HG03108 (cell line): Measurements from ENCODE around the gene AGAP3.

Experiments
- ATAC-seq: cut with Tn5 transposase; IDR thresholded peaks from one replicate; pipeline ENCODE4 v1.9.1; 2021; ENCODE audit warnings: moderate library complexity; ENCODE audit not compliant: unreplicated experiment

Gene AGAP3

DNA sequence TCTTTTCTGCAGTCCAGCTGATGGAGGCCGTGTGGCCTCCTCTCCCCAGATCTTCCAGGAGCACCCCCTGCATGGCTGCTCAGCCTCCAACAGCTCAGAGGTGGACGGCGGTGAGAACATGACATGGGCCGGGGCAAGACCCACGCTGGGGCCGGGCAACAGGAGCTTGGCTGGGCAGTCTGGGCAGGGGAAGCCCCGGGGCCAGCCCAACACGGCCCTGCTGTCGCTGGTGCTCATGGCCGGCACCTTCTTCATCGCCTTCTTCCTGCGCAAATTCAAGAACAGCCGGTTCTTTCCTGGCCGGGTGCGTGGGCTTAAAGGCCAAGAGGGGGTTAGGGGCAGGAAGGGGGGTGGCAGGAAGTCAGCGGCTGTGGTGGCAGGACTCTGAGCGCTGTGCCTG lies 12.3 kb upstream of the AGAP3 start:
- ATAC-seq = no peak

DNA sequence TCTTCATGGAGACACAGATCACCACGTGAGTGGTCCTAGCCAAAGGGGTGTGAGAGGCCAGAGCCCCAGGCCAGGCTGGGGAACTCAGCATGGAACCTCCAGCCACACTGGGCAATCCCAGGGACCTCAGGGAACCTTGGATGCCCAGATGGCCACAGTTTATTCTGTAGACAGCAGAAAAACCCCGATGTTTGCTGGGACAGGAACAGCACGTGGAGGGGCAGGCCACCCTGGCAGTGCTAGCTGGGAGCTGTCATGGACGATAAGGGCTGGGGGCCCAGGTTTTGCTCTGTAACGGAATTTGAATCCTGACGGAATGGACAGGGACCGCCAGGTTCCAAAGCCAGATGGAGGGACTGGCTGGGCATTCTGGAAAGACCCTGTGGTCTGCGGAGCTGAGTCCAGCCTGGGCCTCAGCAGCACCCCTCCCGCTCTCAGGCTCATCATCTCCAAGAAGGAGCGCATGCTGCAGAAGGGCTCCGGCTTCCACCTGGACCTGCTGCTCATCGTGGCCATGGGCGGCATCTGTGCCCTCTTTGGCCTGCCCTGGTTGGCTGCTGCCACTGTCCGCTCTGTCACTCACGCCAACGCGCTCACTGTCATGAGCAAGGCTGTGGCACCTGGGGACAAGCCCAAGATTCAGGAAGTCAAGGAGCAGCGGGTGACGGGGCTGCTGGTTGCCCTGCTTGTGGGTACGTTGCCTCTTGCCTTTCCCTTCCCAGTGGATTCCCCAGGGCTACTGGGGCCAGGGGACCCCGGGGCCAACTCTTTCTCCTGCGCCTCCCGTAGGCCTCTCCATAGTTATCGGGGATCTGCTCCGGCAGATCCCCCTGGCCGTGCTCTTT lies 11.2 kb upstream of the AGAP3 start:
- no peak for ATAC-seq

DNA sequence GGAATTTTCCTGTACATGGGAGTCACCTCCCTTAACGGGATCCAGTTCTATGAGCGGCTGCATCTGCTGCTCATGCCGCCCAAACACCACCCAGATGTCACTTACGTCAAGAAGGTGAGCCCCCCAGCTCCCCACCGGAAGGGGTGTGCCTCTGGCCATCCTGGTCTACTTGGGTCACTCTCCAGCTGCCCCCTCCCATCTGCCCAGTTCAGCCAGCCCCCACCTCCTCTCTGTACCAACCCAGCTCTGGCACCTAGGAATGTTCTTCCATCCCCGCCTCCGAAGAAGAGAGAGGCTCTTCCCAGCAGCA lies 10.7 kb upstream of the AGAP3 start:
- no peak for ATAC-seq

DNA sequence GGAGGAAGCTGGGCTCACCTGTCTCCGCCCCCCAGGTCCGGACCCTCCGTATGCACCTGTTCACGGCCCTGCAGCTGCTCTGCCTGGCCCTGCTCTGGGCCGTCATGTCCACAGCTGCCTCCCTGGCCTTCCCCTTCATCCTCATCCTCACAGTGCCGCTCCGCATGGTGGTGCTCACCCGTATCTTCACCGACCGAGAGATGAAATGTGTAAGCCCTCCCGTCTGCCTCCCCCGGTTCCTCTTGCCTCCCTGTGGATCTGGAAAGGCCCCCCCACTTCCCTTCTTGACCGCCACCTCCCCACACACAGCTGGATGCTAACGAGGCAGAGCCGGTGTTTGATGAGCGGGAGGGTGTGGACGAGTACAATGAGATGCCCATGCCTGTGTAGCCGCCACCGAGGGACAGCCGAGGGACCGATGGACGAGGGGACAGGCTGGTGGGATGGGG lies 10.3 kb upstream of the AGAP3 start:
- no peak for ATAC-seq

DNA sequence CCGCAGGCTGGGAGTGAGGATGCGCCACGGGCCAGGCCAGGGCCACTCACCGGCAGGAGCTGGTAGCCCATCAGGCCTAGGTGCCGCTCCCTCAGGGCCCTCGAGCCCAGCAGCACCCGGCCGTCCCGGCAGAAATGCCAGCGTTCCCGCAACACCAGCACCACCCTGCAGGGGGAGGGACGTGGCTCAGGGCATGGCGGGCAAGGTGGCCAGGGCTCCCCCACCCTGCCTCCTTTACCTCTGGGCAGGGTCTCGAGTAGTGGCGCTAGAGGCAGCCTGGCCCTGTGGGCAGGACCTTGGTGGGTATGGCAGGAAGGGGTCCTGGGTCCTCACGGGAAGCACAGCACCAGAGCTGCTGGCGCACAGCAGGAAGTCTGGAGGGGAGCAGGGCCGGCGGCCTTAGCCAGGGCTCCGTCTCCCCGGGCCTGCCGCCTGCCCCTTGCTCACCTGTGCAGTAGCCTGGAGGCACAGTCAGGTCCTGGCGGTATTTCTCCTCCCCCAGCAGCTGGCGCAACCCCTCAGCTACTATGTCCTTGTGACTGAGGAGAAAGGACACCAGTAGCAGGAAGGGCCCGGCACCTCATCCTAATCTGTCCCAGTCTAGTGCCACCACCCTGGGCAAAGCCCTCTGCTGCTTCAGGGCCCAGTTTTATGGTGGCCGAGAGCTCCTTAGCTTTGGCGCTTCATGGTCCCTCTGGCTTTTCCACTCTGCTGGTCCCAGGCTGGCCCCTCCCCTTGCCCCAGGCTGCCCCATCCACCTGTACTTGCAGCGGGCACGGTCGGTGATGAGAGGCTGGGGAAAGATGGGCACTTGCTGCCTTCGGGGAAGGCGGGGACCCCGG lies 9.2 kb upstream of the AGAP3 start:
- no peak for ATAC-seq

DNA sequence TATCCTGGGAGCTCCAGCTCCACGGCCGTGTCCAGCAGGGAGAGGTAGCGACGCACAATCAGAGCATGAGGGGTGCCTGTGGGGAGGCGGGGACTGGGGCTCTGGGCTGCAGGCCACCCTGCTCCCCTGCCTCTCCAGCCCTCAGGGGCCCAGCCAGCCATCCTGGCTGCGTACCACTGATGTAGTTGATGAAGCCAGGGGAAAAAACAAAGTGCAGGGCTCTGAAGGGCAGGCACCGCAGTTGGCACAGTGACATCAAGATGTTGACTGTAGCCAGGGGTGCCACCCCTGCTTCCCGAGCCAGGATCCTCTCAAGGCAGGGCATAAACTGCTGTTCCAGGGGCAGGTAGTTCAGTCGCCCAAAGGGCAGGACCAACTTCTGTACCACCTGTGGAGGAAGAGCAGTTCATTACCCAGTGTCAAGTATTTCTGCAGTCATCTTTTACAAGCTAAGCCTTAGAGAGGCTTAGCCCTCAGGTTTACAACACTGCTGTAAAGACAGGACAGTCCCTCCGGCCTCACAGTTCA lies 8.5 kb upstream of the AGAP3 start:
- ATAC-seq = no peak

DNA sequence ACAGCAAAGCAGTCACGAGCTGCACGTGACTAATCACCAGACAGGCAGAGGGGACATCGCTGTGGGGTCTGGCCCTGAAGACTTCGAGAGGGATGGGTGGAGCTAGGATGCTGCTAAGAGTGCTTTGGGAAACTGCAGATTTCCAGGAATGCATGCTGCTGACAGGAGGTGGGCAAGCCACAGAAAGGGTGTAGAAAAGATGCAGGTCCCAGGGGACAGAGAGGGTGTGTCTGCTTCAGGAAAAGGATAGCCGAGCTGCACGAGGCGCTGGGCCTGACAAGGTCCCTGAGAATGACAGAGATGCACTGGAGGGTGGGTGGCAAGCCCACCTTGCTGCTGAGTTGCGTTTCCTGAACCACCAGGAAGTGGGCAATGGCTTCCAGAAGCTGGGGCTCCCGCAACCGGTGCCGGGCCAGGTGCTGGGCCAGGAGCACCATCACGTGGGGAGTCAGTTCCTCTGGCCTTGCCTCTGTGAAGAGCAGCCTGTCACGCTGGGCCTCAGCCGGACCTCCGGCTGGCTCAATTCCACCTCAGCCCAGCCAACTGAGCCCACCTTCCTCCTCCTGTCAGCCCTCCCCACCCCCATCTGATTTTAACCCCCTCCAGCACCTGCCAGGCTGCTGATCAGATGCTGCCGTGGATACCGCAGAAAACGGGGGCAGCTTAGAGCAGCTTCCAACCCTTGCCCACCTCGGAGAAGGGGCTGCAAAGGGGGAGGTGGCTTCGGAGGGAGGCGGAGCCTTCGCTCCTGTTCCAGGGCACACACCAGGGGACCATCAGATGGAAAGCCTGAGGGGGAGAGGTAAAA lies 7.8 kb upstream of the AGAP3 start:
- ATAC-seq = no peak

DNA sequence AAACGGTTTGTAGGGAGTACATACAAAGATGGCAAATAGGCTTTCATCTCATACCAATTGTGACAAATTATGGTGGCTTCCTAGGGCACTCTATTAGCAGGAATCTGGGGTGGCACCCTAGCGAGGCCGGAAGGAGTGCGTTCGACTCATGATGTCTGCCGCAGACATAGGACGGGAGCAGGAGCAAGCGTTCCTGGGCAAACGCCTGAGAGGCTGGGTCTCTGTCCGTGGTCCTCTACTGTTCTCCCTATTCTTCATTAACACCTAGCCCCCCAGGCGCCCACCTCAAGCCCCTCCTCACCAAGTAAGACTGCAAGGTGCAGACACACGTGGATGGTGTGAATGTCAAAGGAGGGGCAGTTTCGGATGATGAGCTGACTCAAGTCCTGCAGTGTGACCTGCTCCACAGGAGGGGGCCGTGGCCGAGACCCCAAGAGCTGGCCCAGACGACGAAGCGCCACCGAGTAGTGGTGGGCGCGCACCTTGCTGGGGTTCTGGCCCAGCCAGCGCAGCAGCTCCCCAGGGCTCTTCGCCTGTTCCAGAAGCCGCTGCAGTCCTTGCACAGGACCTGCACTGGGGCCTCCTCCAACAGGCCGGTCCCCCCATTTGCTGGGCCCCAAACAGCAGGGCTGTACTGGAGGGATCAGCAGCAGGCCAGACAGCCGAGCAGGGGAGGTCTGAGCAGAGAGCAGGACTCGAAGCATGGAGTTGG lies 6.9 kb upstream of the AGAP3 start:
- ATAC-seq = no peak

DNA sequence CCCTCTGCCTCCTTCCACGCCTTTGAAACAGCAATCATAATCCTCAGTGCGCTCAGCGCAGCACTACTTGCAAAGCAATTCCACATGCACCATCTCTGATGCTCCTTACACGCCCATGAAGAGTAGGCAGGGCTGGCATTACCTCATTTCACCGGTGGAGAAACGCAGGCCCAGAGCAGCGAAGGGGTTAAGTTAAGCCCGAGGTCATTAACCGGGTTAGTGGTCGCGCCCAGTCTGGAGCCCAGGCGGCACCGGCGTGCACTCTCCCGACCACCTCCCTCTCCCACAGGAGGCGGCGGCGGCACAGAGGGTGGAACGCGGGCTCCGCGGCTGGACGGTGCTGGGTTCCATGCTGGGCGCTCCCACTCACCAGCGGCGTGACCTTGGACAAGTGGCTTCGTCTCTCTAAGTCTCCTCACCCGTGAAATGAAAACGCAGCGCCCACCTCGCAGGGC lies 6.2 kb upstream of the AGAP3 start:
- no peak for ATAC-seq

DNA sequence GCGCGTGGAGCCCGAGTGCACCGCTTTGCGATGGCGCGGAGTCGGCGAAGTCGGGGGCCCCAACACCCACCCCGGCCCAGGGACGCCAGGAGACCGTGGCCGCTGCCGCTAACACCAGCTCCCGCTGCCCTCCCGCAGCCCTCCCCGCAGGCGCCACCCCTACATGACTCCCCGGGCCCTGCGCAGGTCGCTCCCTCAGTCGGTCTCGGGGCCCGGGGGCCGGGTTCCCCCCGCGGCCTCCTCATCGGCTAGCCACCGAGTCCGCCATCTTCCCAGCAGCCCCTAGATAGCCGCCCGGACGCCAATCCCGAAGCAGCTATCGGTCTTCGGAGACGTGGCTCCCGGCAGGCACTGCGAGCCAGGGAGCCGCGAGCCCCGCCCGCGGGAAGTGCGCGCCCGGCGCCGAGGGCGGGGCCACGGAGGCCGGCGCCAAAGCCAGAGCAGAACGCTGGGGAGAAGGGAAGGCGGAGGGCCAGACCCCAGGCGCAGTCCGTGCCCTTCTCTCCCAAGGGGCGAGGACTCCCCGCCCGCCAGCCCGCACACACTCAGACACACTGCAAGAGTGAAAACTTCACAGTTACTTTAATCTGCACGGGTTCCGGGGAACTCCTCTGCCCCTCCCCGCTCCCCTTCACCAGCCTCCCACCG lies 5.6 kb upstream of the AGAP3 start, which contains the start of gene FASTK:
FASTK (minus strand) TSS at position 288 of the 648 bp plus-strand sequence; CDS start at position 245, 43 bp downstream.
- ATAC-seq = peak; percentile 72

DNA sequence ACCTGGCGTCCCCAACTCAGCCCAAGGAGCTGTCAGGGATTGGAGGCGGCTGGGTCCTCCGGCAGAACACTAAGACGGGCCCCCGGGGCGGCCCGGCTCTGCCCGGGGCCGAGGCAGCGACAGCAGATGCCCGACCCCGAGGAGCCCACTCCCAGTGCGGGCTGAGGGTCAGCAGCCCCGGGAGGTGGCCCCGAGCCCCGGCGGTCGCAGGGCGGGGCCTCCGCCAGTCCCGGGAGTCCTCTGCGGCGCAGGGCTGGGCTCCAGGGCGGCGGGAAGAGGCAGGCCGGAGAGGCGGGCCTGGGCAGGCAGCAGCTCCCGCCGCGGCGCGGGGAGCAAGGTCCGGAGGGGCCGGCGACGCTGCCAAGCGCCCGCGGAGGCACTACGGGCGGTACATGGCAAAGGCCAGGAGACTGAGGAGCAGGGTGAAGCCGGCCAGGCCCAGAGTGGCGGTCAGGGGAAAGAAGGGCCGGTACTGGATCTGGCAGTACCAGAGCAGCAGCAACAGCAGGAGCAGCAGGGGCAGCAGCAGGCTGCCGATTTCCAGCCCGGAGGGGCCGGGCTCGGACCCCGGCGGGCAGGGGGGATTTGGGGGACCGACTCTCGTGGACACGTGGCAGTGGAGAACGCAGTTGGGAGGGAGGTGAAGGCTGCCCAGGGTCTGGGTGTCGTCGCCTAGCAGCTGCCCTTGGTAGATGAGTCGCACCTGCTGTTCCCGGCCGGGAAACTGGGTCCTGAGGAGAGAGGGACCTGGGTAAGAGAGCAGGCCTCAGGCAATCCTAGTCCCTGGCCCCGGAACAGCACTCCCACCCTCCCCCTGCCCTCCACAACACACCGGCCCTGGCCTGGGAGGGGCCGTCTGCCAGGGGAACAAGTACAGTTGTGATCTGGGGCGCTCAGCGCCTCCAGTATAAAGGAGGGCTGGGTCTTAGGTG lies 4.8 kb upstream of the AGAP3 start:
- no peak for ATAC-seq

DNA sequence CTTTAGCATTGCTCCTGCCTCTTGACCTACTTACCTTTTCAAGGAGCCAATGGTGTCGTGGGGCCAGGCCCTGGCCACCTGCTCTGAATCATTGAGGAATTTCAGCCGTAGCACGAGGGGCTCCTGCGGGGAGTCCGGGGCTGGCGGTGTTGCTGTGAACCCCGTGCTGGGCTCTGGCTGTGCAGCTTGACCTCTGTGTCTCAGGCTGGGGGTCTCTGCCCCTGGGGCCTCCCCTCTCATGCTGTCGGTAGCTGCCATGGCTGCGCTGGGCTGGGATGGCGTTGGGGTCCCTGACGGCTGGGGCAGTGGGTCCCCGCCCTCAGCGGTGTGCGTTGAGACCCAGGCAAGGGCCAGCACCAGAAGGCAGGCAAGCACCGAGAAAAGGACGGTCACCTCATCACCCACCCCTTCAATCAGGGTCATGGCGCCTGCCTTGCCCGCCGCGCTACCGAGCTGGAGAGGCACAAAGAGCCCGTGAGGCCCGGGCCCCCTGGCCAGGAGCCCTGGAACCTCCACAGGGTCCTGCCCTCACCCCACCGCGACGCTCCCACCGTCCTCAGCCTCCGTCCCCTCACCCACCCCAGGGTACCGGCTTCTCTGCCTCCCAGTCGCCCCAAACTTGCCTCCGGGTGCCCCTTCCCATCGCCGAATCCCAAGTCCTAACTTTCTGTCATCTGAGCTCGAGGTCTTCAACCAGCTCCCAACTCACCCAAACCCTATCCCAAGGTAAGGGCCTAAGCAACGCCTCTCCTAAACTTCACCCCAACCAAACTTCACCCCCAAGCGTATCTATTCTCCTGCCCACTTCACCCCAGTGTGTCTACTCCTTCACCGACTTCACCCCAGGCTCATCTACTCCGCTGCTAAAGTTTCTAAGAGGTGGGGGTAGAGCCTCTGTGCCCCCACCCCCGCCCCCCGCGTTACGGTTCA lies 3.9 kb upstream of the AGAP3 start:
- ATAC-seq = no peak

DNA sequence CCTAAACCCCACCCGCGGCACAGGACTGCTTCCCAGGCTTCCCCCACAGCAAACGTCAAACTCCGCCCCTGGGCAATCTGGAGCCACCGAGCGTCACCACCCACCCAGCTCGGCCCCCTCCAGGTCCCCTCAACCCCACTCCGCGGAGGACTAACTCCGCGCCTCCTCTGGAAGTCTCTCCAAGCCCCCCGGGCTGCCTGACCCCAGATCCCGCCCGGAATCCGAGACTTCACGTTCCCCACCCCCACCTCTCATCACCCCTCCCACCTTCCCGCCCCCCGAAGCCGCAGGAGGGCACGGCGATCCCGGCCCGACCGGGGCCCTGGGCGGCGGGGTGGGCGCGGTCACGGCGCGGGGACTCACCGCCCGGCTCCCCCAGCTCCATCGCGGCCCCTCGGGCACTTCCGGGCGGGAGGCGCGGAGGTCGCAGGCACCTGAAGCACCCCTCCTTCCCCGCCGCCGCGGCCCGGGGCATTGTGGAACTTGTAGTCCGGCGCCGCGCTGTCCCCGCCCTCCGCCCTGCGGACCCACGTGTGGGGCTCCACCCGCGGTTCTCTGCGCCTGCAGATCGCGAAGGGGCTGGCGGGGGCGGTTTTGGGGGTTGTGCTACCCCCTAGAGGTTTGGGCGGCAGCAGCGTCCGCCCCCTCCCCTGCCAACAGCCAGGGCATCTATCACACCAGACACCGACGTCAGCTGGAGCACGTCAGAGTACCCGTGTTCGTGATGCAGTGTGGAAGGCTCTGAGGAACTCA lies 3.0 kb upstream of the AGAP3 start, which contains the start of gene TMUB1:
TMUB1 (minus strand) TSS at position 423 of the 753 bp plus-strand sequence. CDS start 930 bp downstream, outside the sequence.
- peak; percentile 39 for ATAC-seq

DNA sequence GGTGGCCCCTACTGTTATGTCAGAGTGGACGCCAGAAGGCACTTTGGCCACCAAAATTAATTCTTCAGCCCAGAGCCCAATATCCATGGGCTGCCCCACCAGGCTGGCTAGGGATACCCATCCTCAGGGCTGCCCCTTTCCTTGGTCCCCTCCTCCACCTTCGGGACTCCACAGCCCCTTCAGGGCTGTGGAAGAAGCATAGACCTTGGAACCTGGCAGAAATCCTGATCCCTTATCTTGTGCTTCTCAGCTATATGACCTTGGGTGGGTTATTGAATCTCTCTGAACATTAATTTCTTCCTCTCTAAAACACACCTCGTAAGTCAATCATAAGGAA lies 2.5 kb upstream of the AGAP3 start:
- ATAC-seq = no peak

DNA sequence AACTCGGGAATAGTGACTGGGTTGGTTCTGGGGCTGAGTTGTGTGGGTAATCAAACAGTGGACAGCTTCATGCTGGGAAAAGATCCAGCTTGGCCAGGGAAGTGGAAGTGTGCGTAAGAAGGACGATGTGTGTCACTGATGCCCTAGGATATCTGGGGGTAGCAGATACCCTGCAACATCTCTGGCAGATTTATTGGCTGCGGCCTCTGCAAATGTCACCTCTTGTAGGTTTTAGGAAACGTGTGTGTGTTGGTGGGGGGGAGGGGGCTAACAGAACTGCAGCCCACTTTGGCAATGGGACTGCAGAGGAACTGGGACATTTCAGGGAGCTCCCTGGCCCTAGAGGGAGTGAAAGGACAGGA lies 965 bp upstream of the AGAP3 start:
- ATAC-seq = no peak

DNA sequence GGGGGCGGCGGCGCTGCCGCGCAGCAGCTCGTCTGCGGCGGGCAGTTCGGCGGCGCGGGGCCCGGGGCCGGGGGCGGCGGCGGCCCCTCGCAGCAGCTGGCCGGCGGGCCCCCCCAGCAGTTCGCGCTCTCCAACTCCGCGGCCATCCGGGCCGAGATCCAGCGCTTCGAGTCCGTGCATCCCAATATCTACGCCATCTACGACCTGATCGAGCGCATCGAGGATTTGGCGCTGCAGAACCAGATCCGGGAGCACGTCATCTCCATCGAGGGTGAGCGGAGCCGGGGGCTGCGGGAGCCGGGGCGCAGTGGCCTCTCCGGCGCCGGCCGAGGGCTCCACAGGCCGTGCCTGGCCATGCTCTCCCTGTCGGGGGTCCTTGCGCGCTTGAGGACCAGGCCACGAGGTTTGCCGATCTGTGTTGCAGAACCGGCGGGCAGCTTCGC lies 548 bp downstream of the AGAP3 start:
- no peak for ATAC-seq
